ENCODE measurements around the gene MAGEA9B.
"Not testable (repeated sequence)": the region's sequence is repeated elsewhere in the genome, so short reads cannot be mapped to it uniquely, and the experiment has no call there.

MAGEA9B gene, protein sequence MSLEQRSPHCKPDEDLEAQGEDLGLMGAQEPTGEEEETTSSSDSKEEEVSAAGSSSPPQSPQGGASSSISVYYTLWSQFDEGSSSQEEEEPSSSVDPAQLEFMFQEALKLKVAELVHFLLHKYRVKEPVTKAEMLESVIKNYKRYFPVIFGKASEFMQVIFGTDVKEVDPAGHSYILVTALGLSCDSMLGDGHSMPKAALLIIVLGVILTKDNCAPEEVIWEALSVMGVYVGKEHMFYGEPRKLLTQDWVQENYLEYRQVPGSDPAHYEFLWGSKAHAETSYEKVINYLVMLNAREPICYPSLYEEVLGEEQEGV

DNA sequence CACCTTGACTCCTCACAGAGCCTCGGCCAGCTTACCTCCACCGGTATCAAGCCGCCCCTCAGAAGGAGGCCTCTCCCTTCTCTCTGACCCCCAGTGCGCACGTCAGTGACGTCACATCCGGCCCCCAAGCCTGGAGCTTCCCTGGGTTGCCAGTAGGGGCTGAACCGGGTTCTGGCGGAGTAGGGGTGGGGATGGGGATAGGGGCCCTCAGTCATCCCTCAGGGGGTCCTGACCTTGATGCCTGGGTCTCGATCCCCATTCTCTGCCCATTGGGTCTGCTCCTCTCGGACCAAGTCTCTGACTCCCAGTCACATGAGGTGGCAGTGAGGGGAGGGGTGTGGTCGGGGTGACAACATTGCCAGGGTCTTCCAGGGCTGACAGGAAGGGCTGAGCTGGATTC is at the start of gene MAGEA9B:
Gene MAGEA9B, minus strand, starts transcription at position 101 of the 400 bp plus-strand sequence. CDS start 4,280 bp downstream, outside the sequence.
- DNase-seq = not testable (repeated sequence)

DNA sequence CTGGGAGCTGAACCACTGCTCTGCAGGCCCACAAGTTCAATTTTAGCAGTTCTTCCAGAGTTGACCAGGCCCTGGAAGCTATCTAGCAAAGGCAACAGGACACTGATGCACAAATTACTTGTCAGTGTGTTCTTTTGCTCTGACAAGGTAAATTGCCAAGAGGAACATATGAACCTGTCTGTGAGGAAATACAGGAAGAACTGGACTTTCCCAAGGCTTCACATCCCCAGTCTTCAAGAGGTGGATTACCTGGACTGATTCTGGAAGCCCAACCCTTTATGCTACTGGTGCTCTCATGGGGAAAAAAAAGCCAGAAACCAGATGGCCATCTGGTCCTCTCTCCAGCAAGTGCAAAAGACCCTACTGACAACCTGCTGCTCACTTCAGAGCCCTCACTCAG is 46.3 kb upstream of the MAGEA9B start:
- DNase-seq = no peak

DNA sequence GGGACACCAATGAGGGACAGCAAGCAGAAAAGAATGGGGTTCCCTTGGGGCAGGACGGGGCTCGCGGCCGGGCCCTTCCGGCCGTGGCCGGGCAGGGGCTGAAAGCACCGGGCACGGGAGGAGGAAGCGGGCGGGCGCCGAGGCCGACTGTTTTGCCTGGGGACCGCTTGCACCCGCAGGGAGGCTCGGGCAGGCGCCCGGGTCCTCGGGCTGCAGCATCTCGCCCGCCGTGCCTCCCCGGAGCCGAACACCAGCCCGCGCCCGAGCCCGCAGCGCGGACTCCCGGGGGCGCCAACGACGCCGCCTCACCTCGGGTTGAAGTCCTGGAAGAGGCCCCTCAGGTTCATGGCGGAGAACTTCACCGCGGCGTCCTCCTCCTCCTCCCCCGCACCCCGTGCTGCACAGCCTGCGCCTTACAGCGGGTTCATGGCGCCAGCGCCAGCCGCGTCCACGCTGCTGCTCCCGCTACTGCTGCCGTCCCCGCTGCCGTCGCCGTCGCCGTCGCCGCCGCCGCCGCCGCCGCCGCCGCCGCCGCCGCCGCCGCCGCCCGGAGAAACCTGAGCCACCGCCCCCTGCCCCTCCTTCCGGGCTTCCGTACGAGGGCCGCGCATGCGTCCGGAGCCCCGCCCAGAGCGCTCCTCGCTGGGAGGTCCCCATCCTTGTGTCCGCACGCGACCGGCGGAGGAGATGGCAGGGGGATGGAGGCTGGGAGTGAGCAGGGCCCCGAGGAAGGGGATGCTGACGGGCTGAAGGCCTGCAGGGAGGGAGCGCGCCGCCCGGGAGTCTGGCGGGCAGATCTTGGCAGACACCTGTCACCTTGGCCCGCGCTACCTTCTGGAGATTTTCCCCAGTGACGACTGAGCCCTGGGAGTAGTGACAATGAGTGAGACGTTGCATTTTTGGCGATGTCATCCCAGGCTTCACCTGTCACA is 44.2 kb upstream of the MAGEA9B start, which contains the start of gene TMEM185A:
Gene TMEM185A, minus strand, starts transcription at position 559 of the 932 bp plus-strand sequence. Its CDS starts 212 bp downstream, at position 347.
- DNase-seq = peak; percentile 78

DNA sequence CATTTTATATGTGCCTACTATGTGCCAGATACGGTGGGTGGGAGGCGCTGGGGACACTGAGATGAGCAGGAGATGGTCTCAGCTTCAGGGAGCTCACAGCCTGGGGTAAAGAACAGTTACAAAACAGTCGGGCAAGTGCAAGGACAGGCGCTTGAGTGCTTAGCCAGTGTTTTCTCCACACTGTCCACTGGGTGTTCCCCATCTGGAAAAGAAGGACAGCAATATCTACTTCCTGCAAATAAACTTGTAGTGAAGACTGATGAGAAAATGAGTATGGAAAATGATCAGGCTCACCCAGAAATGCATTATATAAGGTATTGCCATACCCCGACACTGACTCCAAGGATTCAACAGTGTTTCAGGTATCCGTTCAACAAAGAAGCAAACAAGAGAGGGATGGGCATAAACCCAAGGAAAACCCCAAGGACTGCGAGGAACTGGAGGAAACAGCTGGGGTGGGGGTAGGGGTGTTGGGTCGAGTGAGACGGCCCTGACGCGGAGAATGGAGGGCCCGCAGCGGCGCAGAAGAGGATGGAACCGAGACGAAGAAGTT is 43.5 kb upstream of the MAGEA9B start:
- peak; percentile 47 for DNase-seq

DNA sequence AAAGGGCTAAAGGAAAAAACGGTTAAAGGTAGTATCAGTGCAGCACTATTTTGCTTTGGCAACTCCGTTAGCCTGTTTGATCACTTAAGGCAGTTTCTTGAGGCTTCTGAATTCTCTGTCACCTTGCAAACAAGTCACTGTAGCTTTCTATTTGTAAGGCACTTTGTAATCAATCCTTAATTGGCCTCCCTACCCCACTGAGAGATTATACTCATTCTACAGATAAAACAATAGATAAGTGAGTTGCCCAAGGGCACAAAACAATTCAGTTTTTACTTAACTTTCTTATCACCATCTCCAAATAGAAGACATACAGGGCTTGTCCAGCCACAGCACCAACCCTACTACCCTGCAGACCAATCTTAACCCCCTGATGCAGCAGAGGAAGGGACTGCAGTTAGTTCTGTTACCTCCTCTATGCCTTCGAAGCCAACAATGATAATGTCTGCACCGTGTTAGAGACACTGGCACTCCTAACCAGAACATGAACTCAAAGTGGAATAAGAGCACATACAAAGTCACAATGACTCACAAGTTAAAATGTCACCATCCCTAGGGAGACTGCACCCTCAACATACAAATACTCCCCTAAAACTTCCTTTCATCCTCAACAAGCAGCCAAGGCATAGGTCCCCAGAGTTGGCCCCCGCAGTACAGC is 42.6 kb upstream of the MAGEA9B start:
- no peak for DNase-seq

DNA sequence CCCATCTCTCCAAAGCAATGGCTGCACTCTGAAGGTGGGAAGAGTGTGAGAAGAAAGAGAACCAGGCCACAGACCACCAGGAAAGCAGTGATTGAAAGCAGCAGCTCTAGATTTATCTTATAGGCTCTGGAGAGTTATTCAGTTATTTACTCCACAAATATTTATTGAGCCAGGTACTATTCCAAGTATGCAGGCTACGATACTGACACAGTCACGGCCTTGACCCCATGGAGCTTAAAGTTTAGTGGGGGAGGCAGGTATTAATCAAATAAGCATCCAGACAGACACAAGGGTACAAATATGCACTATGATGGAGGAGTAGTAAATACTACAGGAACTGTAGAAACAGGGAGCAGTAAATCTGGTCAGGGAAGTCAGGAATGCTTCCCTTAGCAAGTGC is 41.5 kb upstream of the MAGEA9B start:
- DNase-seq = no peak

DNA sequence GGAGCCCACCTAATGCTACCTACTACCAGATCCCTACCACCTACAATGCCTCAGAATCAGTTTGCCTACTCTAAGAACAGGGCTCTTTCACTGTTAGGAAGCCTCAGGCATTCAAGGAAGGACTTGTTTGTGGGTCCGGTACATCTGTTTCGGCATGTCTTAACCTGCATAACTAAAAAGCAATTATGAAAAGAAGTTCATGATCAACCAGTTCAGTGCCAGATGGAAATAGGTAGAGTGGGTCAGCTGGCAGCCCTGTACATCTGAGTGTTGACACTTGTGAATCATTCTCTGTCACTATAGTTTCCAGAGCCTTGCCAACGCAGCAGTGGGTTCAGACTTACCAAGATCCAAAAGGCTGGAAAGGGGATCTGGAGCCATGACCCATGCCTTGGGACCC is 41.0 kb upstream of the MAGEA9B start:
- no peak for DNase-seq

DNA sequence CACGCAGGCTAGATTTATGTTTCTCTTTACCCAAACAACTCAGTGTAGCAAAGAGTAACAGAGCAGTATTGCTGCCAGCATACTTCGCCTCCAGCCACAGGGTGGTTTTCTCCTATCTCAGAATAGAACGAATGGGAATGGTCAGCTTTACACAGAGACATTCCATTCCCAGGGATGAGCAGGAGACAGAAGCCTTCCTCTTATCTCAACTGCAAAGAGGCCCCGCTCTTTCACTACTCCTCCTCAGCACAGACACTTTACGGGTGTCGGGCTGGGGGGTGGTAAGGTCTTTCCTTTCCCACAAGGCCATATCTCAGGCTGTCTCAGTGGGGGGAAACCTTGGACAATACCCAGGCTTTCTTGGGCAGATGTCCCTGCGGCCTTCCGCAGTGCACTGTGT is 39.6 kb upstream of the MAGEA9B start:
- DNase-seq = not testable (repeated sequence)

DNA sequence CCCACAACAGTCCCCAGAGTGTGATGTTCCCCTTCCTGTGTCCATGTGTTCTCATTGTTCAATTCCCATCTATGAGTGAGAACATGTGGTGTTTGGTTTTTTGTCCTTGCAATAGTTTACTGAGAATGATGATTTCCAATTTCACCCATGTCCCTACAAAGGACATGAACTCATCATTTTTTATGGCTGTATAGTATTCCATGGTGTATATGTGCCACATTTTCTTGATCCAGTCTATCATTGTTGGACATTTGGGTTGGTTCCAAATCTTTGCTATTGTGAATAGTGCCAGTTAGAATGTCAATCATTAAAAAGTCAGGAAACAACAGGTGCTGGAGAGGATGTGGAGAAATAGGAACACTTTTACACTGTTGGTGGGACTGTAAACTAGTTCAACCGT is 32.4 kb upstream of the MAGEA9B start:
- not testable (repeated sequence) for DNase-seq

DNA sequence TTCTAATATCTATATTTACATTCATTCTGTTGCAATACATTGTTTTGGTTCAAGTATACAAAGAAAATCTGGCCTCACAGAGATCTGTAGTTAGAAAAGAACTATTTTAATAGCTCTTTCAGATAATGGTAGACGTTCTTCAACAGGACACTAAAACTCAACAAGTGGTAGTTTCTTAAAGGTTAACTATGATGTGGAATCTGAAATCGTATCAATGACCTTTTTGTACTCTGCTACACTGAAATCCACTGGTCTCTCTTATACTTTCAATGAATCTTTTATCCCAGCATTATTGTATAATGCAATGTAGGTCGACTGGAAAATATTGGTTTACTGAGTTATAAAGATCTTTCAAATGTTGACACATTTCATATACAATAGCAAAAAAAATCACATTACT is 31.6 kb upstream of the MAGEA9B start:
- DNase-seq = no peak

DNA sequence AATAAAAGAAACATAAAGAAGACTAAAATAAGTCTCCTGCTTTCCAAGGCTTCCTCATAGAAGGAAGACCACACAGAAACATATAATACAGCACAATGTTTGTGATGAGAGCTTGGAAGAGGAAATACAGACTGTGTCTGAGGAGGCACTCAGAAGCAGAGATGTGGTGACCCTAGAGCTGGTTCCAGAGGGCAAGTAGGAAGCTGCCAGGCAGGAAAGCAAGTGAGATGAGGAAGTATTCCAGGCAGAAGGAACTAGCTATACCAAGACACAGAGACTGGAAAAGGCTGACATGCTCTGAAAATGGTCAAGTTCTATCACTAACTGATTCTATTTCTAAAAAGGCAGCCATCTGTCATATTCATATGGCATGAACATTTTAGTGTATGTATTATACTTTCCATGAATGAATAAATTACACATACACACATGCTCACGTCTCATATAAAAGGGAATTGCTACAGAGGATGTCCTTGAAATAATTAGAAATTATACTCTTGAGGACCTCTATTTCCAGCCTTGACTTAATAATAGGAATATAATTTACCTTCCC is 24.4 kb upstream of the MAGEA9B start:
- DNase-seq = no peak

DNA sequence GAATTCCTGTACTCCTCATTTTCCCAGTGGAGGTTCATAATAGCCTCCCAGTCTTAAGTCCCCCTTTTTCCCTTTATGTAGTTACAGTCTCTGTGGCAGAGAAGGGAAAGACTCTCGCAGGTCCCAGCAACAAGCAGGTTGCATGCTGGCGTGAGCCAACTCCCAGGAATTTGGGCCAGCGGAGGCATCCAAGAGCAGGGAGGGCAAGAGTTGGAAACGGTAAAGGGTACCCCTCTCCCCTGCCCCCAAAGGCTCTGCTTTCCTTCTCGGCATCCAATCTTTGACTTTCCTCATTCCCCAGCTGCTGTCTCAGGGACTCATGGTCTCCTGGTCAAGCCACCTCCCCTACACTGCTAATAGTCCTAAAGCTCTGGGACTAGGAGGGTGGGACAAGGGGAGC is 23.3 kb upstream of the MAGEA9B start:
- DNase-seq = no peak

DNA sequence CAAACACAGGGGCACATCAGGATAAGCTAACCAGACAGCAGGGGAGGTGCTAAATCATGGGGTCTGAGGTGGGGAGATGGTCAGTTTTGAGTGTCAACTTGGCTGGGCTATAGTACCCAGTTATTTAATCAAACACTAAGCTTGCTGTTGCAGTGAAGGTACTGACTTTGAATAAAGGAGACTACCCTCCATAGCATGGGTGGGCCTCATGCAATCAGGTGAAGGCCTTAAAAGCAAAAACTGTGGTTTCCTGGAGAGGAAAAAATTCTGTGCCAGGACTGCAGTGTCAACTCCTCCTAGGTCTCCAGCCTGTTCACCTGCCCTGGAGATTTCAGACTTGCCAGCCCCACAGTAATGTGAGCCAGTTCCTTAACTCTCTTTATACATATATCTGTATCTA is 20.4 kb upstream of the MAGEA9B start:
- no peak for DNase-seq

DNA sequence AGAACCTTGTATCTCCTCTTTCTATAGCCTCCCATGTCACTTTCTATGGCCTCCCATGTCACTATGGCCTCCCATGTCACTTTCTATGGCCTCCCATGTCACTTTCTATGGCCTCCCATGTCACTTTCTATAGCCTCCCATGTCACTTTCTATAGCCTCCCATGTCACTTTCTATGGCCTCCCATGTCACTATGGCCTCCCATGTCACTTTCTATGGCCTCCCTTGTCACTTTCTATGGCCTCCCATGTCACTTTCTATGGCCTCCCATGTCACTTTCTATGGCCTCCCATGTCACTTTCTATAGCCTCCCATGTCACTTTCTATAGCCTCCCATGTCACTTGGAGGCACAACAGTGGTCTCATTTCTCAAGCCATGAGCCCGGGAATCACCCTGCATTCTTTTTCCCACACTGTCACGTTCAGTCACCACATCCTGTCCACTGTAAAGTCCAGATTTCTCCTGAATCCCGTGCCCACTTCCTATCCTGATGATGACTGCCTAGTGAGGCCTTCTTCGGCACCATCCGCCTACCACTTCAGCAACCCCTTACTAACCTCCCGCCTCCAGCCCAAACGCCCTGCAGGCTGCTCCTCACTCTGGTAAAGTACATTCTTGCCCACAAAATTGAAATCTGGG is 18.1 kb upstream of the MAGEA9B start:
- DNase-seq = not testable (repeated sequence)

DNA sequence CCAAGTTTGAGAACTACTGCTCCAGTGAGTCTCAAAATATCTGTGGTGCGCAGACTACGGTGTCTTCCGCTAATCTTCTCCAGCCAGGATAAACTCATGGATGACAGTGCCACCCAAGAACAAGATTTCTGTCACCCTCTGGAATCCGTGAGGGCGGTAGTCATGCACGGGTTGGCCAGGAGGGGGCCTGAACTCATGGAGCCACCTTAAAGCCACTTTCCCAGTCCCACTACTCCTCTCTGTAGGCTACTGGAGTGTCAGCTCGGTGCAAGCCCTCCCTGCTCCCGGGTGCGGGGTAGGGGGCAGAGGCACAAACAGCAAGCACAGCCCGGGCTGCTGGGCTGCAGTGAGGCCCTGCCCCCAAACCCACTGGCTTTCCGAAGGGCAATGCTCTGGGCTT is 11.3 kb upstream of the MAGEA9B start:
- DNase-seq = not testable (repeated sequence)

DNA sequence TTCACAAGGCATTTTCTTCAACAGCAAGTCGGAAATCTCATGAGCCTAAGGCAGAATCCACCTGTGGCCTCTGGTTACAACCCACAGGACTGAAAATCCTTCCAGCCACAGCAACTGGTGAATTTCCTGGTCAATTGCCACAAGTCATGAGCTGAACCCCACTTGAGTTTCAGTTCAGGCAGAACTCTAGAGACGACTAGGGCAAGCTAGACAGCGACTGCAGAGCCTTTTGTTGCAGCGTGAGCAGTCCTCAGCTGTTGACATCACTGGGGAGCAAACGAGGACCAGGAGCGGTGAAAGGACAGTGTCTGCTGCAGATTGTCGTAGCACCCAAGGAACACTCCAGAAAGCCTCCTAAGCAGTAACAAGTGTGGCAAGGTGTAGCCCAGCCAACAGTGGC is 8.7 kb upstream of the MAGEA9B start:
- not testable (repeated sequence) for DNase-seq

DNA sequence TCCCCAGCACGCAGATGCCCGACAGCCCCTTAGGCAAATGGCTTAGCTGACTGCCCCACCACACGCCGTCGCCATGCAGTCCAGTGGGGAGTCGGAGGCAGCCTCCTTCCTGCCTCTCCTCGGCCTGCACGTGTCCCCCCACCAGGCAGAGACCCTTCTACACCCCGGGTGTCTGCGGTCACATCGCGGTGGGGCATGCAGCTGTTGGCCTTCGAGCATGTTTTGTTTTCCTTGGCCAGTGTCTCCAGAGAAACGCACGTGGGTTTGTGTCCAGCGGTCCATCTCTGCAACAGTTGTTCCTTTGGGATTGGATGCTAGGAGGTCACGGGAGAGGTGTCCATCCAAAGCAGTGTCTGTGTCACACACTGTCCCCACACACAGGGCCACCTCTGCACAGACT is 8.0 kb upstream of the MAGEA9B start, which contains the start of gene HSFX2:
Gene HSFX2, minus strand, starts transcription at position 101 of the 400 bp plus-strand sequence. CDS start 614 bp downstream, outside the sequence.
- DNase-seq = not testable (repeated sequence)

DNA sequence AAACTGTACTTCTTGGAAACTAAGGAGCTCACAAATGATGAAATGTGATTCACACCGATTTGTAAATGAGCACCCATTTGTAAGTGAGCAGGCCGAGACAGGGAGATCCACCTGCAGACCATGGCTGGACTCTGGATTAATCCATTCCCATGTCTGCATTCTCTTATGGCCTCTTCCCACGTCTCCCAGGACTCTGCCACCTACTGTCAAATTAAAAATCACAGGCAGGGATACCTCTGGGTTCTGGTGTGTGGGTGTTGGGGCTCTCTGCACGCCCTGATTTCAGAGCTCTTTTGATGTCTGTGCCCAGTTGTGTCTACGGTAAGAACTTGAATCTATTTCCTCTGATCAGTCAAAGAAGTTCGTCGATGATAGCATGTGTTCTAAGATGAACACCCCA is 3.7 kb upstream of the MAGEA9B start:
- not testable (repeated sequence) for DNase-seq

DNA sequence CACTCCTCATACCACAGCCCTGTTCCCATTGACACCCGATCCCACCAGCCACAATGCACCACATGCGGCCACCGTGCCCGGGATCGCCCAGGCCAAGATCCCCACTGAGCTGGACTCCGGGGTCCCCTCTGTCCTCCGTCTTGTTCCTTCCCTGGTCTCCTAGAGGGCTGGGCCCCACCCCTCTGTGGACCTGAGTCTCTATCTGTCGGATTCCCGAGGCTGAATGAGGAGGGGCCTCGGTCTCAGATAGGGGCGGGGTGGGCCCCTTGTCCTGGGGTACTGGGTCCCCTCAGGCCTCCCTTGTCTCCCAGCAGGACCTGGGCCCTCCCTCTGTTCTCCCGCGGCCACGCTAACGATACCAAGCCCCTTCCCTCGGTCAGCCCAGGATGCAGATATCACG is 1.6 kb downstream of the MAGEA9B start:
- not testable (repeated sequence) for DNase-seq

DNA sequence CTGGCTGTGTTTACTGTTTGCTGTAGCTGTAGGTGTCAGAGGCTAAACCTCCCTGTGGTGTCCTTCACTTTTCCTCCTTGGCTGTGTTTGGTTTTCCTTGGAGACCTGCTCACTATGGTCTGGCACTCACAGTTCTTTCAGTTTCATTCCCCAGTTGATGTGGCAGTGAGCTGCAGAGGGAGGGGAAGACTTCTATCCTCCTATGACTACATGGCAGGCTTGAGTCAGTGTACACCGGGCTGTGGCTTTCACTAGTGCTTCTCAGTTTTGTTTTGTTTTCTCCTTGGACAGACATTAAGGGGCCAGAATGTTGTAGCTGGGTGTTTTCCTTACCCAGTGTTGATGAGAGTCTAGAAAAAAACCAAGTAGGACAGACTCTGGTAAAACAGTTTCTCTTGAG is 13.8 kb downstream of the MAGEA9B start:
- not testable (repeated sequence) for DNase-seq

DNA sequence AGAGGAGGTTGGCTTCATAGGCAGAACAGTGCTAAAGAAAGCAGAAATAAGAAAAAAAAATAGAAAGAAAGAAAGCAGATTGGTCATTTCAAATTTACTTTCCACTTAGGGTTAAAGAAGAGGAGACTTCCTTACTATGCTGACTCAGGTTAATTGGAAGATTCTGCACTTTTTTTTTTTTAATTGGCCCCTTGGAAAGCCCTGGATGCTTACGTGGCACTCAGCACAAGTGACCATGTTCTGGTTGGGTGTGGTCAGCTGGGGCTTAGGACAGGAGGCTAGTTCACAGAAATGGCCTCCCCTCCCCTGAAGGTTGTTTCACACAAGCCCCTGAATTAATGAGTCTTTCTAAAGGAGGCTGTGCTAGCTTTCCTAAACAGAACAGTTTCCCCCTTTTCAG is 14.5 kb downstream of the MAGEA9B start:
- no peak for DNase-seq

DNA sequence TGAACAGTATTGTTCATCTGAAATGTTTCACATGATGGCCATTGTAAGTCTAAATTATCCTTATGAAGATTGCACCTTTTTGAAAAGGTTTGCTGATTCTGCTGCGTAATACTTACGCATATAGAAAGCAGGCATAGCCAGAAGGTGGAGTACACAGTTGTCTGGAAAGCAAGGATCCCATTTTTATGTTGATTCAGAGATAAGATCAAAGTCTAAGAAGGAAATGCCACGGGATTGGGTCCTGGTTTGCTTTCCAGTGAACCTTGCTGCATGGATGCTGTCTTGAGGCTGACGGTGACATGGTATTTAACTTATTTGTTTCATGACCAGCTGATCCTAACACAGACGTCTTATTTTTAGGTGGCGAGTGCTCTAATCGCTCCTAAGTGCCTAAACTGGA is 15.5 kb downstream of the MAGEA9B start:
- DNase-seq = no peak

Data from right forelimb (tissue), 1 donor.